B cell (primary cell): Measurements from ENCODE around the gene COL8A2. TPM values are rescaled to one million over a fixed set of nuclear protein-coding genes. Genes with fewer than 3 reads are reported as not detected.

Source experiments
- ATAC-seq: fragments of 200-7000 bp; cut with Tn5 transposase; one replicate; pipeline ENCODE4 v1.10.0; 2021; ENCODE audit warnings: low read depth, mild to moderate bottlenecking, moderate number of reproducible peaks, moderate library complexity
- CTCF ChIA-PET: fragments of 350-600 bp; sonication (Branson Sonifier 250); formaldehyde crosslinking; loops from one replicate; lab custom pipeline; 2021; ENCODE audit warnings: antibody characterized with exemption, inconsistent platforms; lab: Charles Lee
- POLR2A ChIA-PET: fragments of 350-600 bp; sonication (Branson Sonifier 250); formaldehyde crosslinking; loops from one replicate; lab custom pipeline; 2021; ENCODE audit warnings: antibody characterized with exemption; lab: Charles Lee
- DNase-seq: peaks from one replicate; pipeline ENCODE4 v3.0.0; 2013
- H2AFZ ChIP-seq: 2 replicates; pipeline ENCODE4 v1.6.1; 2012; ENCODE audit warnings: mild to moderate bottlenecking, low read depth, low read length; ENCODE audit not compliant: insufficient read depth, poor library complexity, severe bottlenecking
- H3K27ac ChIP-seq, 2 donors: 1 replicate in 1 of 2; 2 replicates in 1 of 2; pipeline ENCODE4 v1.5.1; 2012 to 2013; ENCODE audit warnings: low read length in 2 of 2, mild to moderate bottlenecking in 2 of 2, moderate library complexity in 1 of 2
- H3K27me3 ChIP-seq, 4 experiments: fragments of 200-600 bp in 1 of 4; sonication (generic) in 1 of 4; replicated peaks in 1 of 4; 1 replicate in 2 of 4; 2 replicates in 2 of 4; pipeline versions ENCODE4 v1.6.1 to v1.7.0; 2013 to 2016; ENCODE audit warnings: low read length in 3 of 4, mild to moderate bottlenecking in 2 of 4, mixed read lengths in 1 of 4, moderate library complexity in 1 of 4; ENCODE audit not compliant: insufficient read depth in 4 of 4, control insufficient read depth in 3 of 4; ENCODE audit errors: control extremely low read depth in 1 of 4
- H3K36me3 ChIP-seq, 2 experiments: replicated peaks in 1 of 2; 1 replicate in 1 of 2; 2 replicates in 1 of 2; pipeline versions ENCODE4 v1.6.1 to v1.7.1; 2013; ENCODE audit warnings: low read length in 1 of 2; ENCODE audit not compliant: insufficient read depth in 2 of 2, control insufficient read depth in 1 of 2; ENCODE audit errors: control extremely low read depth in 1 of 2, extremely low read depth in 1 of 2
- H3K4me1 ChIP-seq, 2 donors: fragments of 200-600 bp in 1 of 2; sonication (generic) in 1 of 2; 1 replicate in 1 of 2; 2 replicates in 1 of 2; pipeline versions ENCODE4 v1.5.1 to v1.6.1; 2013 to 2017; ENCODE audit warnings: low read length in 2 of 2; ENCODE audit not compliant: control insufficient read depth in 2 of 2, insufficient read depth in 2 of 2
- H3K4me2 ChIP-seq: replicated peaks from 2 replicates; pipeline ENCODE3; 2012; ENCODE audit warnings: mild to moderate bottlenecking, low read depth, low read length; ENCODE audit not compliant: poor library complexity, severe bottlenecking
- H3K4me3 ChIP-seq, 5 experiments: fragments of 200-600 bp in 1 of 5; sonication (generic) in 1 of 5; 1 replicate in 3 of 5; 2 replicates in 2 of 5; pipeline versions ENCODE4 v1.5.1 to v1.7.0; 2011 to 2016; ENCODE audit warnings: low read length in 4 of 5, mild to moderate bottlenecking in 4 of 5, low read depth in 2 of 5, control low read depth in 1 of 5, moderate library complexity in 1 of 5; ENCODE audit not compliant: insufficient read depth in 1 of 5; ENCODE audit errors: control extremely low read depth in 1 of 5, extremely low read depth in 1 of 5
- H3K79me2 ChIP-seq: fragments of 200-600 bp; sonication (generic); one replicate; pipeline ENCODE4 v1.6.0; 2016; ENCODE audit warnings: low read length; ENCODE audit not compliant: control insufficient read depth, insufficient read depth
- H3K9ac ChIP-seq: fragments of 200-600 bp; sonication (generic); 2 replicates; pipeline ENCODE4 v1.6.1; 2017; ENCODE audit warnings: mild to moderate bottlenecking, low read length, moderate library complexity
- H3K9me3 ChIP-seq, 3 donors: one replicate each; pipeline versions ENCODE4 v1.6.1 to v1.7.1; 2013; ENCODE audit warnings: low read length in 2 of 3; ENCODE audit not compliant: control insufficient read depth in 2 of 3, insufficient read depth in 1 of 3; ENCODE audit errors: control extremely low read depth in 1 of 3
- H4K20me1 ChIP-seq: 2 replicates; pipeline ENCODE4 v1.6.0; 2012; ENCODE audit warnings: mild to moderate bottlenecking, low read length; ENCODE audit not compliant: insufficient read depth, control insufficient read depth, poor library complexity, severe bottlenecking
- H3K27ac Mint-ChIP-seq: one replicate; pipeline ENCODE4 v1.8.0; 2021; ENCODE audit warnings: mixed read lengths
- H3K27me3 Mint-ChIP-seq: one replicate; pipeline ENCODE4 v1.8.0; 2021; ENCODE audit warnings: mixed read lengths
- H3K4me1 Mint-ChIP-seq: one replicate; pipeline ENCODE4 v1.8.0; 2021; ENCODE audit warnings: mixed read lengths
- H3K4me3 Mint-ChIP-seq: one replicate; pipeline ENCODE4 v1.8.0; 2021; ENCODE audit warnings: mixed read lengths
- H3K9me3 Mint-ChIP-seq: one replicate; pipeline ENCODE4 v1.8.0; 2022; ENCODE audit warnings: mixed read lengths; ENCODE audit not compliant: insufficient read depth
- CTCF ChIP-seq: fragments of 200-600 bp; IDR thresholded peaks from one replicate; pipeline ENCODE4 v1.8.0; 2022; ENCODE audit warnings: antibody characterized with exemption, mild to moderate bottlenecking
- EZH2 ChIP-seq: IDR thresholded peaks from 2 replicates; pipeline ENCODE4 v1.6.1; 2012; ENCODE audit warnings: borderline replicate concordance, low read depth, mild to moderate bottlenecking, moderate library complexity, low read length; ENCODE audit not compliant: insufficient read depth, poor library complexity, severe bottlenecking
- WGBS: methylation state at CpG from one replicate; pipeline ENCODE4 v1.1.5; 2013; ENCODE audit warnings: missing lambda C conversion rate; ENCODE audit not compliant: insufficient coverage; 5-methylcytosine and 5-hydroxymethylcytosine counted together
- intact Hi-C: fragments of 100-400 bp; cut with micrococcal nuclease; formaldehyde crosslinking; loops from one replicate; pipeline ENCODE4 v1.10.0; 2022
- polyA plus RNA-seq: library from polyadenylated mRNA; depleted of rRNA; stranded (reverse); fragments of >200 nt; gene quantifications from 2 replicates; pipeline ENCODE4 v1.2.3, GENCODE V29; 2012
- total RNA-seq, 2 donors: library from RNA; stranded (reverse); fragments of 120-200 nt in 1 of 2; gene quantifications; 1 replicate in 1 of 2; 2 replicates in 1 of 2; pipeline versions ENCODE4 v1.2.3 to v1.2.4, GENCODE V29; 2013 to 2022

Gene COL8A2
- total and polyA plus RNA-seq, 2 donors (not counting 1 experiment from before 2014, with no cell fraction given), result 0.17 TPM; not detected in 1

- Histone ChIP-seq H3K9ac (no peak overlapping the region), H3K4me3 (no peak overlapping the region), H3K27ac (no peak overlapping the region), H3K36me3 (no peaks in the 10 kb centered on the region), H4K20me1 (no peaks in the 10 kb centered on the region), H3K79me2 (no peaks in the 10 kb centered on the region), H3K4me1 (peaks cover 13% of the 10 kb centered on the region in 2 donors), H2AFZ (no peak overlapping the region), H3K27me3 (peaks cover 0 to 25% (median 12%) of the 10 kb centered on the region in 4 experiments), H3K4me2 (no peak overlapping the region), H3K9me3 (peaks cover 0 to 3% (median 0%) of the 10 kb centered on the region in 3 donors)
- Mint-ChIP-seq H3K4me3 (no peak overlapping the region), H3K27me3 (peaks cover 24% of the 10 kb centered on the region), H3K9me3 (no peaks in the 10 kb centered on the region), H3K27ac (no peak overlapping the region), H3K4me1 (peaks cover 3% of the 10 kb centered on the region)
- DNase-seq, result no peak
- ChIA-PET POLR2A (no interaction called here), CTCF (no interaction called here)
- 100% methylated on average over 2 of the region's 6 CpGs for whole genome bisulfite sequencing
- TF ChIP-seq EZH2 (no peak), CTCF (no peak)
- intact Hi-C loops, result no loop called here
- ATAC-seq, result no peak
Measured at GRCh38 chr1:36080801-36081200, 44.2 kb downstream of the COL8A2 start.

- no peaks in the 10 kb centered on the region for H4K20me1 ChIP-seq
- H2AFZ ChIP-seq, result no peak overlapping the region
- ChIA-PET POLR2A (no interaction called here), CTCF (no interaction called here)
- H3K4me2 ChIP-seq, result no peak overlapping the region
- H3K9ac ChIP-seq, result no peak overlapping the region
- H3K79me2 ChIP-seq, result no peaks in the 10 kb centered on the region
- peaks cover 0 to 22% (median 12%) of the 10 kb centered on the region in 4 experiments for H3K27me3 ChIP-seq
- no peaks in the 10 kb centered on the region for H3K9me3 Mint-ChIP-seq
- no peak overlapping the region for H3K27ac Mint-ChIP-seq
- no peak for ATAC-seq
- TF ChIP-seq EZH2, result no peak
- no peak for TF ChIP-seq CTCF
- H3K4me1 ChIP-seq, result peaks cover 13% of the 10 kb centered on the region in 2 donors
- peaks cover 0 to 3% (median 0%) of the 10 kb centered on the region in 3 donors for H3K9me3 ChIP-seq
- H3K27me3 Mint-ChIP-seq, result peaks cover 24% of the 10 kb centered on the region
- no peak overlapping the region for H3K4me3 ChIP-seq
- peaks cover 3% of the 10 kb centered on the region for H3K4me1 Mint-ChIP-seq
- H3K27ac ChIP-seq, result no peak overlapping the region
- no peaks in the 10 kb centered on the region for H3K36me3 ChIP-seq
- H3K4me3 Mint-ChIP-seq, result no peak overlapping the region
- DNase-seq, result no peak
- intact Hi-C loops, result no loop called here
- WGBS, result no CpG with 5 or more reads among the region's 3 CpGs
Measured at GRCh38 chr1:36080236-36080635, 44.8 kb downstream of the COL8A2 start.
